B cell (primary cell): ENCODE results near the gene SFXN3. TPM values are rescaled to one million over a fixed set of nuclear protein-coding genes. Genes with fewer than 3 reads are reported as not detected.

Experiments used
- ATAC-seq: fragments of 200-7000 bp; cut with Tn5 transposase; one replicate; pipeline ENCODE4 v1.10.0; 2021; ENCODE audit warnings: low read depth, mild to moderate bottlenecking, moderate number of reproducible peaks, moderate library complexity
- CTCF ChIA-PET: fragments of 350-600 bp; sonication (Branson Sonifier 250); formaldehyde crosslinking; loops from one replicate; lab custom pipeline; 2021; ENCODE audit warnings: antibody characterized with exemption, inconsistent platforms; lab: Charles Lee
- POLR2A ChIA-PET: fragments of 350-600 bp; sonication (Branson Sonifier 250); formaldehyde crosslinking; loops from one replicate; lab custom pipeline; 2021; ENCODE audit warnings: antibody characterized with exemption; lab: Charles Lee
- DNase-seq: peaks from one replicate; pipeline ENCODE4 v3.0.0; 2013
- H2AFZ ChIP-seq: 2 replicates; pipeline ENCODE4 v1.6.1; 2012; ENCODE audit warnings: mild to moderate bottlenecking, low read depth, low read length; ENCODE audit not compliant: insufficient read depth, poor library complexity, severe bottlenecking
- H3K27ac ChIP-seq, 2 donors: 1 replicate in 1 of 2; 2 replicates in 1 of 2; pipeline ENCODE4 v1.5.1; 2012 to 2013; ENCODE audit warnings: low read length in 2 of 2, mild to moderate bottlenecking in 2 of 2, moderate library complexity in 1 of 2
- H3K27me3 ChIP-seq, 4 experiments: fragments of 200-600 bp in 1 of 4; sonication (generic) in 1 of 4; replicated peaks in 1 of 4; 1 replicate in 2 of 4; 2 replicates in 2 of 4; pipeline versions ENCODE4 v1.6.1 to v1.7.0; 2013 to 2016; ENCODE audit warnings: low read length in 3 of 4, mild to moderate bottlenecking in 2 of 4, mixed read lengths in 1 of 4, moderate library complexity in 1 of 4; ENCODE audit not compliant: insufficient read depth in 4 of 4, control insufficient read depth in 3 of 4; ENCODE audit errors: control extremely low read depth in 1 of 4
- H3K36me3 ChIP-seq, 2 experiments: replicated peaks in 1 of 2; 1 replicate in 1 of 2; 2 replicates in 1 of 2; pipeline versions ENCODE4 v1.6.1 to v1.7.1; 2013; ENCODE audit warnings: low read length in 1 of 2; ENCODE audit not compliant: insufficient read depth in 2 of 2, control insufficient read depth in 1 of 2; ENCODE audit errors: control extremely low read depth in 1 of 2, extremely low read depth in 1 of 2
- H3K4me1 ChIP-seq, 2 donors: fragments of 200-600 bp in 1 of 2; sonication (generic) in 1 of 2; 1 replicate in 1 of 2; 2 replicates in 1 of 2; pipeline versions ENCODE4 v1.5.1 to v1.6.1; 2013 to 2017; ENCODE audit warnings: low read length in 2 of 2; ENCODE audit not compliant: control insufficient read depth in 2 of 2, insufficient read depth in 2 of 2
- H3K4me2 ChIP-seq: replicated peaks from 2 replicates; pipeline ENCODE3; 2012; ENCODE audit warnings: mild to moderate bottlenecking, low read depth, low read length; ENCODE audit not compliant: poor library complexity, severe bottlenecking
- H3K4me3 ChIP-seq, 5 experiments: fragments of 200-600 bp in 1 of 5; sonication (generic) in 1 of 5; 1 replicate in 3 of 5; 2 replicates in 2 of 5; pipeline versions ENCODE4 v1.5.1 to v1.7.0; 2011 to 2016; ENCODE audit warnings: low read length in 4 of 5, mild to moderate bottlenecking in 4 of 5, low read depth in 2 of 5, control low read depth in 1 of 5, moderate library complexity in 1 of 5; ENCODE audit not compliant: insufficient read depth in 1 of 5; ENCODE audit errors: control extremely low read depth in 1 of 5, extremely low read depth in 1 of 5
- H3K79me2 ChIP-seq: fragments of 200-600 bp; sonication (generic); one replicate; pipeline ENCODE4 v1.6.0; 2016; ENCODE audit warnings: low read length; ENCODE audit not compliant: control insufficient read depth, insufficient read depth
- H3K9ac ChIP-seq: fragments of 200-600 bp; sonication (generic); 2 replicates; pipeline ENCODE4 v1.6.1; 2017; ENCODE audit warnings: mild to moderate bottlenecking, low read length, moderate library complexity
- H3K9me3 ChIP-seq, 3 donors: one replicate each; pipeline versions ENCODE4 v1.6.1 to v1.7.1; 2013; ENCODE audit warnings: low read length in 2 of 3; ENCODE audit not compliant: control insufficient read depth in 2 of 3, insufficient read depth in 1 of 3; ENCODE audit errors: control extremely low read depth in 1 of 3
- H4K20me1 ChIP-seq: 2 replicates; pipeline ENCODE4 v1.6.0; 2012; ENCODE audit warnings: mild to moderate bottlenecking, low read length; ENCODE audit not compliant: insufficient read depth, control insufficient read depth, poor library complexity, severe bottlenecking
- H3K27ac Mint-ChIP-seq: one replicate; pipeline ENCODE4 v1.8.0; 2021; ENCODE audit warnings: mixed read lengths
- H3K27me3 Mint-ChIP-seq: one replicate; pipeline ENCODE4 v1.8.0; 2021; ENCODE audit warnings: mixed read lengths
- H3K4me1 Mint-ChIP-seq: one replicate; pipeline ENCODE4 v1.8.0; 2021; ENCODE audit warnings: mixed read lengths
- H3K4me3 Mint-ChIP-seq: one replicate; pipeline ENCODE4 v1.8.0; 2021; ENCODE audit warnings: mixed read lengths
- H3K9me3 Mint-ChIP-seq: one replicate; pipeline ENCODE4 v1.8.0; 2022; ENCODE audit warnings: mixed read lengths; ENCODE audit not compliant: insufficient read depth
- EZH2 ChIP-seq: IDR thresholded peaks from 2 replicates; pipeline ENCODE4 v1.6.1; 2012; ENCODE audit warnings: borderline replicate concordance, low read depth, mild to moderate bottlenecking, moderate library complexity, low read length; ENCODE audit not compliant: insufficient read depth, poor library complexity, severe bottlenecking
- WGBS: methylation state at CpG from one replicate; pipeline ENCODE4 v1.1.5; 2013; ENCODE audit warnings: missing lambda C conversion rate; ENCODE audit not compliant: insufficient coverage; 5-methylcytosine and 5-hydroxymethylcytosine counted together
- intact Hi-C: fragments of 100-400 bp; cut with micrococcal nuclease; formaldehyde crosslinking; loops from one replicate; pipeline ENCODE4 v1.10.0; 2022
- polyA plus RNA-seq: library from polyadenylated mRNA; depleted of rRNA; stranded (reverse); fragments of >200 nt; gene quantifications from 2 replicates; pipeline ENCODE4 v1.2.3, GENCODE V29; 2012
- total RNA-seq, 2 donors: library from RNA; stranded (reverse); fragments of 120-200 nt in 1 of 2; gene quantifications; 1 replicate in 1 of 2; 2 replicates in 1 of 2; pipeline versions ENCODE4 v1.2.3 to v1.2.4, GENCODE V29; 2013 to 2022
- TF ChIP-seq, protein P1 (sequence below): fragments of 200-600 bp; IDR thresholded peaks from one replicate; pipeline ENCODE4 v1.8.0; 2022; ENCODE audit warnings: antibody characterized with exemption, mild to moderate bottlenecking

The SFXN3 gene
- total and polyA plus RNA-seq, 2 donors (not counting 1 experiment from before 2014, with no cell fraction given): 44.2 to 51.7 TPM

- Histone ChIP-seq H3K79me2 (no peaks in the 10 kb centered on the region), H3K9me3 (peaks cover 0 to 2% (median 0%) of the 10 kb centered on the region in 3 donors), H3K4me3 (no peak overlapping the region), H3K36me3 (no peaks in the 10 kb centered on the region), H3K4me2 (peak overlapping the region; percentile 92), H2AFZ (no peak overlapping the region), H3K27ac (no peak overlapping the region), H3K4me1 (peaks cover 14 to 26% of the 10 kb centered on the region in 2 donors), H3K27me3 (peaks cover 0 to 29% (median 13%) of the 10 kb centered on the region in 4 experiments), H3K9ac (no peak overlapping the region), H4K20me1 (peaks cover 4% of the 10 kb centered on the region)
- Mint-ChIP-seq H3K27me3 (peaks cover 15% of the 10 kb centered on the region), H3K4me1 (peaks cover 19% of the 10 kb centered on the region), H3K4me3 (peak overlapping the region; percentile 45), H3K27ac (no peak overlapping the region), H3K9me3 (no peaks in the 10 kb centered on the region)
- DNase-seq: no peak
- no peak for TF ChIP-seq EZH2
- TF ChIP-seq, protein P1, sequence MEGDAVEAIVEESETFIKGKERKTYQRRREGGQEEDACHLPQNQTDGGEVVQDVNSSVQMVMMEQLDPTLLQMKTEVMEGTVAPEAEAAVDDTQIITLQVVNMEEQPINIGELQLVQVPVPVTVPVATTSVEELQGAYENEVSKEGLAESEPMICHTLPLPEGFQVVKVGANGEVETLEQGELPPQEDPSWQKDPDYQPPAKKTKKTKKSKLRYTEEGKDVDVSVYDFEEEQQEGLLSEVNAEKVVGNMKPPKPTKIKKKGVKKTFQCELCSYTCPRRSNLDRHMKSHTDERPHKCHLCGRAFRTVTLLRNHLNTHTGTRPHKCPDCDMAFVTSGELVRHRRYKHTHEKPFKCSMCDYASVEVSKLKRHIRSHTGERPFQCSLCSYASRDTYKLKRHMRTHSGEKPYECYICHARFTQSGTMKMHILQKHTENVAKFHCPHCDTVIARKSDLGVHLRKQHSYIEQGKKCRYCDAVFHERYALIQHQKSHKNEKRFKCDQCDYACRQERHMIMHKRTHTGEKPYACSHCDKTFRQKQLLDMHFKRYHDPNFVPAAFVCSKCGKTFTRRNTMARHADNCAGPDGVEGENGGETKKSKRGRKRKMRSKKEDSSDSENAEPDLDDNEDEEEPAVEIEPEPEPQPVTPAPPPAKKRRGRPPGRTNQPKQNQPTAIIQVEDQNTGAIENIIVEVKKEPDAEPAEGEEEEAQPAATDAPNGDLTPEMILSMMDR: no peak
- no peak for ATAC-seq
- ChIA-PET POLR2A (interaction anchor here (0.6 kb wide), 1 partner anchor 995 kb away, joined by 9 read pairs; no protein-coding TSS in a partner anchor), CTCF (interaction anchor here (0.6 to 6.4 kb wide), 8 partner anchors 12 to 112 kb away, joined by 3 to 72 read pairs (median 6); no protein-coding TSS in a partner anchor)
- WGBS: 73% methylated on average over 21 of the region's 27 CpGs
- intact Hi-C loops: loop anchor here (2.0 kb wide), 1 partner anchor 17 kb away; no protein-coding TSS in a partner anchor
Measured at GRCh38 chr10:101029520-101030295, 1.3 kb upstream of the SFXN3 start.
